HG02798 (cell line): Measurements from ENCODE around the gene KLHL25.

Source experiments
- ATAC-seq: cut with Tn5 transposase; IDR thresholded peaks from one replicate; pipeline ENCODE4 v1.9.1; 2021; ENCODE audit warnings: mild to moderate bottlenecking; ENCODE audit not compliant: unreplicated experiment, poor library complexity

KLHL25 gene

GRCh38 chr15:85723960-85724945 is 70.5 kb downstream of the KLHL25 start:
- peak; percentile 46 for ATAC-seq

- ATAC-seq, result no peak
Measured at GRCh38 chr15:85722374-85723152, 72.2 kb downstream of the KLHL25 start.

- ATAC-seq, result no peak
Measured at GRCh38 chr15:85718981-85719380, 75.7 kb downstream of the KLHL25 start.

DNA sequence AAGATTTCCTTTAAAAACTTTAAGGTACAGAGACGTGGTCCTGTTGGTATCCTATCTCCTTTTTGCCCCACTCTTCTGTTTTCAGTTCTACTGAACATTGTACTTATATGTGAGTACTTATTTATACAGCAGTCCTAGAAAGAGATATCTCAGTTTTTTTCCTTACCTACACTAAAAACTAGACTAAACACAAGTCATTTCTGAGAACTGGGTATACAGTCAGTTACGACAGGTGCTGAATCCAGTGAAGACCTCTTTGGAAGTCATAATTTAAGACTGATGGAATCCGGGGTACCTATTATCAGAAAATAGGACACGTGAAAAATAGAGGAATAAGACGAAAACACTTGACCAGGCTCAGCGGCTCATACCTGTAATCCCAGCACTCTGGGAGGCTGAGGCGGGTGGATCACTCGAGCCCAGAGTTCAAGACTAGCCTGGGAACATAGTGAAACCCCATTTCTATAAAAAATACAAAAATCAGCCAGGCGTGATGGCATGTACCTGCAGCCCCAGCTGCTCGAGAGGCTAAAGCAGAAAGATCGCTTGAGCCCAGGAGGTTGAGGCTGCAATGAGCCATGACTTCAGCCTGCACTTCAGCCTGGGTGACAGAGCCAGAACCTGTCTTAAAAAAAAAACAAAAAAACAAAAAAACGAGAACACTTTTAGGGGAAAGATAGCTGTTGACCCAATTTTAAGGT is 76.3 kb downstream of the KLHL25 start:
- peak; percentile 68 for ATAC-seq

DNA sequence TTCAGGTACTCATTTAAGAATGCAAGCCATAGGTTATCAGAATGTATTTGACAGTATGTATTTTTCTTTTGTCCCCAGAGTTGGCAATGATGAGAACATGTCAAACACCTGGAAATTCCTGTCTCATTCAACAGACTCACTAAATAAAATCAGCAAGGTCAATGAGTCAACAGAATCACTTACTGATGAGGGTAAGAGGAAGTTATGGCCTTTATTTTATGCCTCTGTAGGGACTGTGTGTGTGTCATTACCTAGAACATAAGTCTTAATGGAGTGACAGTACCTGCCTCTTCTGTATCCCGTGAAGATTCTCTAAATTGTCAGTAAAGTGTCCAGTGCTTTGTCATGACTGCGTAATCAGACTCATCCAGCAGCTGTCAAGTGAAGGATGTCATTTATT is 77.5 kb downstream of the KLHL25 start:
- ATAC-seq, result no peak

GRCh38 chr15:85716261-85716660 is 78.5 kb downstream of the KLHL25 start:
- no peak for ATAC-seq

- ATAC-seq, result no peak
Measured at GRCh38 chr15:85711580-85712192, 83.0 kb downstream of the KLHL25 start.

DNA sequence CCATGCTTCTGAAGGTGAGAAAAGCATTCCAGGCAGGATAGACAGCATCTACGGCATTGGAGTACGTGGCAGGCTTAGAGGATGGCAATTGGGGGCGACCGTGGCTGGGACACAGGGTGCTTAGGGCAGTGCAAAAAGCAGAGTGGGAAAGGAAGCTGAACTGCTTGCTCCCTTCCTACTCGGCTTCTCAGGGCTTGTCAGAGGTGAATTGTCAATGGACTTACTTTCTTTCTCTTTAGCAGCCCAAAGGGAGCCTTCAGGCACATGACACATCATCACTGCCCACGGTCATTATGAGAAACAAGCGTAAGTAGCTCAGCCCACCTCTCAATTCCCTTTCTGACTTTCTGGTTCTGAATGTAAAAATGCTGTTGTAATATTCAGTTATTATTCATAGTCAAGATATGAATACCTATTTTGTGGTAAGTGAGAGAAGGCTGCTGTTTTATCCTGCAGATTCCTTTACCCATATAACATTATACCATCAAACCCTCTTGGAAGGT is 84.3 kb downstream of the KLHL25 start:
- peak; percentile 74 for ATAC-seq
